PC-9 (cell line): ENCODE results near the gene MAT1A. TPM values are rescaled to one million over a fixed set of nuclear protein-coding genes. Genes with fewer than 3 reads are reported as not detected.

Experiments
- BruUV-seq: library from RNA; stranded (reverse); fragments of 400-500 nt; replicated peaks from 2 replicates; lab custom pipeline; 2021; lab: Mats Ljungman, UMichigan
- CTCF ChIA-PET: fragments of 300-600 bp; sonication (Branson Sonifier 250); formaldehyde crosslinking; loops from one replicate; lab custom pipeline; 2022; ENCODE audit warnings: antibody characterized with exemption; lab: Charles Lee
- POLR2A ChIA-PET: fragments of 300-600 bp; sonication (Branson Sonifier 250); formaldehyde crosslinking; loops from one replicate; lab custom pipeline; 2022; ENCODE audit warnings: antibody characterized with exemption; ENCODE audit not compliant: unreplicated experiment; lab: Charles Lee
- DNase-seq, 2 experiments: peaks; one replicate each; pipeline versions ENCODE4 v3.0.0 to v3.0.0-alpha.2; 2015 to 2022; ENCODE audit warnings: mixed read lengths in 1 of 2
- H2AFZ ChIP-seq: fragments of 200-600 bp; sonication (generic); 2 replicates; pipeline ENCODE4 v1.8.1; 2017; ENCODE audit warnings: antibody characterized with exemption
- H3F3A ChIP-seq: fragments of 200-600 bp; sonication (generic); 2 replicates; pipeline ENCODE4 v1.8.1; 2017; ENCODE audit warnings: antibody characterized with exemption, mild to moderate bottlenecking, low read depth; ENCODE audit not compliant: insufficient read depth
- H3K27ac ChIP-seq: fragments of 200-600 bp; sonication (generic); 2 replicates; pipeline ENCODE4 v1.6.1; 2016; ENCODE audit warnings: mixed run types
- H3K27me3 ChIP-seq: fragments of 200-600 bp; sonication (generic); 2 replicates; pipeline ENCODE4 v1.6.1; 2016; ENCODE audit warnings: low read depth, mixed run types; ENCODE audit not compliant: insufficient read depth
- H3K36me3 ChIP-seq: fragments of 200-600 bp; sonication (generic); 2 replicates; pipeline ENCODE4 v1.6.1; 2016; ENCODE audit warnings: low read depth, mixed run types
- H3K4me1 ChIP-seq: fragments of 200-600 bp; sonication (generic); replicated peaks from 2 replicates; pipeline ENCODE4 v1.6.1; 2016; ENCODE audit warnings: mixed run types; ENCODE audit not compliant: insufficient read depth
- H3K4me2 ChIP-seq: fragments of 200-600 bp; sonication (generic); 2 replicates; pipeline ENCODE4 v1.6.1; 2017; ENCODE audit warnings: mixed run types
- H3K4me3 ChIP-seq: fragments of 200-600 bp; sonication (generic); 2 replicates; pipeline ENCODE4 v1.6.1; 2016; ENCODE audit warnings: mixed run types
- H3K79me2 ChIP-seq: fragments of 200-600 bp; sonication (generic); 2 replicates; pipeline ENCODE4 v1.6.1; 2017; ENCODE audit warnings: low read depth, mixed run types
- H3K9me2 ChIP-seq: fragments of 200-600 bp; sonication (generic); 2 replicates; pipeline ENCODE4 v1.8.1; 2017; ENCODE audit warnings: mild to moderate bottlenecking; ENCODE audit not compliant: insufficient read depth
- H3K9me3 ChIP-seq: fragments of 200-600 bp; sonication (generic); 2 replicates; pipeline ENCODE4 v1.8.1; 2016; ENCODE audit warnings: low read depth; ENCODE audit not compliant: insufficient read depth
- H4K20me1 ChIP-seq: fragments of 200-600 bp; sonication (generic); 2 replicates; pipeline ENCODE4 v1.8.1; 2017; ENCODE audit not compliant: insufficient read depth
- CTCF ChIP-seq: fragments of 200-600 bp; sonication (generic); conservative IDR thresholded peaks from 2 replicates; pipeline ENCODE4 v1.6.1; 2017; ENCODE audit warnings: mixed run types, antibody characterized with exemption, mild to moderate bottlenecking, moderate library complexity
- EZH2 ChIP-seq: fragments of 200-600 bp; sonication (generic); IDR thresholded peaks from 2 replicates; pipeline ENCODE4 v1.8.0; 2017; ENCODE audit warnings: antibody characterized with exemption, low read depth
- intact Hi-C: fragments of 100-400 bp; cut with micrococcal nuclease; formaldehyde crosslinking; loops from one replicate; pipeline ENCODE4 v1.10.0; 2022; ENCODE audit not compliant: unreplicated experiment
- total RNA-seq: library from RNA; stranded (reverse); gene quantifications from 2 replicates; pipeline ENCODE4 v1.2.3, GENCODE V29; 2021

The MAT1A gene
- total RNA-seq, 1 experiment from 2014 or later = not detected

- POLR2A ChIA-PET = no interaction called here
- Histone ChIP-seq H4K20me1 (no peaks in the 10 kb centered on the region), H3K79me2 (no peaks in the 10 kb centered on the region), H3K27ac (no peak overlapping the region), H3K9me2 (no peaks in the 10 kb centered on the region), H3K4me3 (no peak overlapping the region), H3F3A (no peaks in the 10 kb centered on the region), H3K4me1 (no peaks in the 10 kb centered on the region), H3K36me3 (no peaks in the 10 kb centered on the region), H3K4me2 (no peak overlapping the region), H3K27me3 (peaks cover 7% of the 10 kb centered on the region; the same call in 1 of the 2 replicates), H3K9me3 (peaks cover 2% of the 10 kb centered on the region; the same call in 1 of the 2 replicates), H2AFZ (no peak overlapping the region)
- DNase-seq = no peak
- CTCF ChIA-PET = no interaction called here
- BruUV-seq = no TSS peak
- intact Hi-C loops = no loop called here
- no peak for TF ChIP-seq EZH2
- no peak for TF ChIP-seq CTCF
Measured at GRCh38 chr10:80319725-80320290, 30.4 kb upstream of the MAT1A start.

GRCh38 chr10:80319318-80319717, 29.9 kb upstream of the MAT1A start:
- Histone ChIP-seq H3K4me3 (no peak overlapping the region), H3F3A (no peaks in the 10 kb centered on the region), H3K79me2 (no peaks in the 10 kb centered on the region), H4K20me1 (no peaks in the 10 kb centered on the region), H3K9me3 (peaks cover under 1% of the 10 kb centered on the region; the same call in 1 of the 2 replicates), H3K27ac (no peak overlapping the region), H3K4me1 (no peaks in the 10 kb centered on the region), H3K36me3 (no peaks in the 10 kb centered on the region), H3K27me3 (peaks cover 7% of the 10 kb centered on the region; the same call in 1 of the 2 replicates), H3K9me2 (no peaks in the 10 kb centered on the region), H2AFZ (no peak overlapping the region), H3K4me2 (no peak overlapping the region)
- TF ChIP-seq CTCF = no peak
- TF ChIP-seq EZH2 = no peak
- ChIA-PET CTCF (no interaction called here), POLR2A (no interaction called here)
- intact Hi-C loops = no loop called here
- DNase-seq = no peak
- BruUV-seq = no TSS peak

GRCh38 chr10:80318742-80319141, 29.3 kb upstream of the MAT1A start:
- no peak overlapping the region for H3K4me2 ChIP-seq
- H3K4me1 ChIP-seq = no peaks in the 10 kb centered on the region
- no peaks in the 10 kb centered on the region for H3K36me3 ChIP-seq
- no TSS peak for BruUV-seq
- peaks cover 7% of the 10 kb centered on the region; the same call in 1 of the 2 replicates for H3K27me3 ChIP-seq
- DNase-seq = no peak
- no peaks in the 10 kb centered on the region; the same call in 1 of the 2 replicates for H3K9me3 ChIP-seq
- TF ChIP-seq EZH2 (no peak), CTCF (no peak)
- CTCF ChIA-PET = no interaction called here
- POLR2A ChIA-PET = no interaction called here
- H2AFZ ChIP-seq = no peak overlapping the region
- H3K4me3 ChIP-seq = no peak overlapping the region
- no peaks in the 10 kb centered on the region for H3K9me2 ChIP-seq
- H4K20me1 ChIP-seq = no peaks in the 10 kb centered on the region
- intact Hi-C loops = no loop called here
- no peaks in the 10 kb centered on the region for H3F3A ChIP-seq
- H3K79me2 ChIP-seq = no peaks in the 10 kb centered on the region
- no peak overlapping the region for H3K27ac ChIP-seq
